ENCODE measurements around the gene HEY2. TPM values are rescaled to one million over a fixed set of nuclear protein-coding genes. Genes with fewer than 3 reads are reported as not detected.

The HEY2 gene
- total and polyA plus RNA-seq, 4 experiments from 2014 or later, result 0.14 to 0.20 TPM; not detected in 2

DNA sequence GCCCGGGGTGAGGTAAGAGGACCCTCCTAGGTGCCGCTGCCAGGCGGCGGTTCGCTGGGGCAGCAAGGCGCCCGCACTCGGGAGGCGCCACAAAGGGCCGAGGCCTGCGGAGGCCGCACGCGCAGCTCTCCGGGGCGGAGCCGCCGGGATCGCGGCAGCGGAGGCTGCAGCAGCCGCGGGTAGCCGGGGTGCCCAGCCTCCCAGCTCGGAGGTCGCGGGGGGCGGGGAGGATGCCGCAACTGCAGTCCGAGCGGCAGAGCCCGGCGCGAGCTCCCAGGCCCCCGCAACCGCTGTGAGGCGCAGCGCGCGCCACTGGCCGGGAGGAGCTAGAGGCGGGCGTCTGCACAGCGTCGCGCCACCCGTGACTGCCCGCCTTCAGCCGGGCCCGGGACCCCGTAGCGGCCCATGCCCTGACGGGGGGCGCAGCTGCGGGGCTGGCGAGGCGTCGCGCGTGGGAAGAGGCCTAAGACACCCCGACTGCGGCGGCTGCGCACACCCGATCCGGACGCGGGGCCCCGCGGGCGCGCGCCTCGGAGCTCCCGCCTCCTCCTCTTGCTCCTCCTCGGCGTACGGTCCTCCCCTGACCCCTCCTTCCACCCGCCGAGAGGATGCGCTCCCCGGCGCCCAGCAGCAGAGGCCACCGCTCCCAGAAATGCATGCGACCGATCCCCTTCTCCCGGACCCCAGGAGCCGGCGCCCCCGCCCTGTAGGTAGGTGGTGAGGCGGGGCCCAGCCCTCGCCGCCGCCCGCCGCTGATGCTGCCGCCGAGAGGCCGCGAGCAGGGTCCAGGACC, 41.1 kb downstream of the HEY2 start, which contains the start of gene NCOA7:
Gene NCOA7, plus strand, starts transcription at position 603 of the 793 bp plus-strand sequence. CDS start 24,395 bp downstream, outside the sequence.
- Histone ChIP-seq H3K27ac (ENCODE audit: low read depth, low read length) (peak within 1 kb of the TSS; percentile 82), H3K9me3 (ENCODE audit: control insufficient read depth in 1 of 2, low read length in 2 of 2) (no peaks in the 10 kb centered on the region), H3K36me3 (ENCODE audit: insufficient read depth, low read length) (no peaks in the 10 kb centered on the region), H3K27me3 (ENCODE audit: insufficient read depth, low read length) (no peaks in the 10 kb centered on the region), H3K4me1 (ENCODE audit: insufficient read depth, low read length) (peaks cover 58% of the 10 kb centered on the region), H3K4me3 (ENCODE audit: low read length in 2 of 2) (peak within 1 kb of the TSS; percentile 78 to 79)
- intact Hi-C loops (cut with micrococcal nuclease), result loop anchor here (1.0 to 2.0 kb wide), 7 partner anchors 10 to 166 kb away; partner anchors contain the start of gene HINT3
- H3K4me1 Mint-ChIP-seq, result peaks cover 39 to 63% (median 51%) of the 10 kb centered on the region in 4 donors
- H3K27me3 Mint-ChIP-seq, result no peaks in the 10 kb centered on the region
- peak within 1 kb of the TSS; percentile 93 to 96 (median 94) for H3K4me3 Mint-ChIP-seq
- H3K27ac Mint-ChIP-seq, result peak within 1 kb of the TSS; percentile 97 to 99 (median 98)
- peak; percentile 80 to 84 (median 83) for DNase-seq
- peaks cover 10 to 20% of the 10 kb centered on the region in 2 donors for H3K36me3 Mint-ChIP-seq
- ChIA-PET CTCF (ENCODE audit: partially characterized antibody) (interaction anchor here (0.7 to 7.8 kb wide), 42 partner anchors 10 to 480 kb away, joined by 3 to 152 read pairs (median 6); partner anchors contain the start of genes HINT3 and TRMT11), POLR2A (ENCODE audit: partially characterized antibody) (interaction anchor here (1.0 to 6.1 kb wide), 52 partner anchors 8 to 1476 kb away, joined by 3 to 404 read pairs (median 7); partner anchors contain the start of genes HDDC2, HEY2, HINT3 and RNF146)
- H3K9me3 Mint-ChIP-seq, result no peaks in the 10 kb centered on the region

DNA sequence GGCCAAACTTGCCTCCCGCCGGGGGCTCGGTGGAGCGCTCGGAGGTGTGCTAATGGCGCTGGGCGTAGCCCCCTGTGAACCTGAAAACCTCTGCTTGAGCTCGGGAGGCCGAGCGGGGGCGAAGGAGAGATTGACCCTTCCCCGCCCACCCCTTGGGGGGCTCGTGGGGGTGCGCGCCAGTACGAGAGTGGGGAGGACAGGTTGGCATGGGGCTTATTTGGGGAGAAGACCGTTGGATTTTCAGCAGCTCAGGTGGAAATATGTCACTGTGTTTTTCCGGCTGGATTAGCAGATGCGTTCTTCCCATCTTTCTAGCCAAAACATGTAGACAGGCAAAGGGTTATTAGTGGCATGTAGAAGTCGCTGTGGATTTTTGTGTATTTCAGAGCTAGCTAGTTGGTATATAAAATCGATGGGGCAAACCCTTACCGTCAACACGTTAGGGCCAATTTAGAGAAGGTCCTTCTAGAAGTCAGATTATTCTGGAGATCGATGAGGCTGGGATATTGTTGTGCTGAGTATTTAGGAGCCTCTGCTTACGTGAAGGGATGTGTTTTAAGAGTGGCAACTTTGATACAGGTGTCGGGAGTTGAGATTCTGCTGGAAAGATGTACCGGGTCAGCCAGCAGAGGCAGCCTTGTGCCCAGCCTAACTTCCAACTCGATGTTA, 41.9 kb downstream of the HEY2 start:
- ChIA-PET CTCF (ENCODE audit: partially characterized antibody) (interaction anchor here (0.7 to 7.8 kb wide), 49 partner anchors 10 to 481 kb away, joined by 3 to 152 read pairs (median 5); partner anchors contain the start of genes HINT3 and TRMT11), POLR2A (ENCODE audit: partially characterized antibody) (interaction anchor here (1.0 to 6.1 kb wide), 47 partner anchors 8 to 1475 kb away, joined by 3 to 404 read pairs (median 7); partner anchors contain the start of genes HDDC2, HEY2, HINT3 and RNF146)
- peak overlapping the region; percentile 75 to 94 (median 91) for H3K27ac Mint-ChIP-seq
- Histone ChIP-seq H3K27ac (ENCODE audit: low read depth, low read length) (peak overlapping the region; percentile 82), H3K9me3 (ENCODE audit: control insufficient read depth in 1 of 2, low read length in 2 of 2) (no peaks in the 10 kb centered on the region), H3K27me3 (ENCODE audit: insufficient read depth, low read length) (no peaks in the 10 kb centered on the region), H3K4me1 (ENCODE audit: insufficient read depth, low read length) (peaks cover 58% of the 10 kb centered on the region), H3K4me3 (ENCODE audit: low read length in 2 of 2) (peak overlapping the region; percentile 78 to 79), H3K36me3 (ENCODE audit: insufficient read depth, low read length) (no peaks in the 10 kb centered on the region)
- peak; percentile 54 to 68 (median 64) for DNase-seq
- H3K4me1 Mint-ChIP-seq, result peaks cover 42 to 68% (median 55%) of the 10 kb centered on the region in 4 donors
- peak overlapping the region; percentile 91 to 96 (median 94) for H3K4me3 Mint-ChIP-seq
- H3K36me3 Mint-ChIP-seq, result peaks cover 12 to 15% of the 10 kb centered on the region in 2 donors
- intact Hi-C loops (cut with micrococcal nuclease), result loop anchor here (1.0 to 2.0 kb wide), 6 partner anchors 11 to 165 kb away; partner anchors contain the start of gene HINT3
- no peaks in the 10 kb centered on the region for H3K27me3 Mint-ChIP-seq
- no peaks in the 10 kb centered on the region for H3K9me3 Mint-ChIP-seq

DNA sequence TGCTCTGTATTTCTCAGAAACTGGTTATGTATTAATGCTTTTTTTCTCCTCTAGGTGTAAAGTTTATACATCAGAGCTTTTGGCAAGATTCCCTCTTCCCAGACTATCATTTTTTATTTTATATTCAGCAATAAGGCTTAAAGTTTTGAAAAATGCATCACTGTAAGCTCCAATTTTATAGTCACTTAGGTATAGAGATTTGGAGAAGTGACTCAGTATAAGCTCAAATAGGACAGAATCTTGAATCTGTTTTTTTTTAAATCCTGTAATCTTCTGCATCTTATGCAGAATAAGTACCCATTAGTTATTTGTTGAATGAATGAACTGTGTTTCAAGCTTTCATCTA, 42.4 kb downstream of the HEY2 start:
- H3K27ac ChIP-seq (ENCODE audit: low read depth, low read length), result peak overlapping the region; percentile 82
- POLR2A ChIA-PET (ENCODE audit: partially characterized antibody), result interaction anchor here (1.0 to 6.1 kb wide), 26 partner anchors 10 to 1475 kb away, joined by 3 to 404 read pairs (median 15); partner anchors contain the start of genes HDDC2, HINT3, RNF146 and TRMT11

DNA sequence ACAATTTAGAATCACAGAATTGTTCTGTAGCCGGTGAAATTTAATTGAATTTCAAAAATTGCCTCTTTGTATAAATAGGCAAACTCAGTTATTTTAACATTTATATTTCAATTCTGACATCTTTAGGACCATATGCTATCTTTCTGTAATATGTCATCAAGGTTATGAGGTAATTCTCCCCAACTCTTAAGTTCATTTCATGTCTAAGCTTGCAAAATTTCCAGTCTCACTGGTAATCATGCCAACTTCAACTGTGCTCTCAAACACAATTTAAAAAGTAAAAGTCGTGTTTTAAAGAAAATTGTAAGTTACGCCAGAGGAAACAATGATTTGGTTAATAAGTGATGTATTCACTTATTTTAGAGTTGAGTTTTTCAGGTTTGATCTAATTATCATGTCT, 42.7 kb downstream of the HEY2 start:
- Mint-ChIP-seq H3K4me1 (peaks cover 42 to 72% (median 55%) of the 10 kb centered on the region in 4 donors), H3K27me3 (no peaks in the 10 kb centered on the region), H3K4me3 (peak overlapping the region; percentile 91 to 96 (median 94)), H3K27ac (peak overlapping the region in 4 of 7 donors; percentile 29 to 94 (median 84)), H3K36me3 (peaks cover 11 to 19% of the 10 kb centered on the region in 2 donors), H3K9me3 (no peaks in the 10 kb centered on the region)
- Histone ChIP-seq H3K27ac (ENCODE audit: low read depth, low read length) (peak overlapping the region; percentile 82), H3K36me3 (ENCODE audit: insufficient read depth, low read length) (no peaks in the 10 kb centered on the region), H3K27me3 (ENCODE audit: insufficient read depth, low read length) (no peaks in the 10 kb centered on the region), H3K4me3 (ENCODE audit: low read length in 2 of 2) (no peak overlapping the region), H3K4me1 (ENCODE audit: insufficient read depth, low read length) (peaks cover 58% of the 10 kb centered on the region), H3K9me3 (ENCODE audit: control insufficient read depth in 1 of 2, low read length in 2 of 2) (no peaks in the 10 kb centered on the region)
- no peak for DNase-seq
- ChIA-PET CTCF (ENCODE audit: partially characterized antibody) (interaction anchor here (0.7 to 7.8 kb wide), 35 partner anchors 10 to 482 kb away, joined by 3 to 152 read pairs (median 6); partner anchors contain the start of gene HINT3), POLR2A (ENCODE audit: partially characterized antibody) (interaction anchor here (1.5 to 6.1 kb wide), 18 partner anchors 10 to 1474 kb away, joined by 5 to 404 read pairs (median 16); partner anchors contain the start of genes HINT3, RNF146 and TRMT11)
- intact Hi-C loops (cut with micrococcal nuclease), result no loop called here

More for the DNA sequence above, 42.4 kb downstream of the HEY2 start:
- Mint-ChIP-seq H3K27me3 (no peaks in the 10 kb centered on the region), H3K36me3 (peaks cover 12 to 16% of the 10 kb centered on the region in 2 donors), H3K27ac (peak overlapping the region; percentile 75 to 94 (median 91)), H3K4me3 (peak overlapping the region; percentile 91 to 96 (median 94)), H3K9me3 (no peaks in the 10 kb centered on the region), H3K4me1 (peaks cover 42 to 69% (median 55%) of the 10 kb centered on the region in 4 donors)
- H3K4me3 ChIP-seq (ENCODE audit: low read length in 2 of 2), result peak overlapping the region; percentile 78 to 79
- CTCF ChIA-PET (ENCODE audit: partially characterized antibody), result interaction anchor here (0.7 to 7.8 kb wide), 35 partner anchors 10 to 481 kb away, joined by 3 to 152 read pairs (median 6); partner anchors contain the start of gene HINT3
- no peaks in the 10 kb centered on the region for H3K36me3 ChIP-seq (ENCODE audit: insufficient read depth, low read length)
- peaks cover 58% of the 10 kb centered on the region for H3K4me1 ChIP-seq (ENCODE audit: insufficient read depth, low read length)
- H3K27me3 ChIP-seq (ENCODE audit: insufficient read depth, low read length), result no peaks in the 10 kb centered on the region
- intact Hi-C loops (cut with micrococcal nuclease), result loop anchor here (1.0 to 2.0 kb wide), 6 partner anchors 11 to 165 kb away; partner anchors contain the start of gene HINT3
- no peak for DNase-seq
- H3K9me3 ChIP-seq (ENCODE audit: control insufficient read depth in 1 of 2, low read length in 2 of 2), result no peaks in the 10 kb centered on the region

DNA sequence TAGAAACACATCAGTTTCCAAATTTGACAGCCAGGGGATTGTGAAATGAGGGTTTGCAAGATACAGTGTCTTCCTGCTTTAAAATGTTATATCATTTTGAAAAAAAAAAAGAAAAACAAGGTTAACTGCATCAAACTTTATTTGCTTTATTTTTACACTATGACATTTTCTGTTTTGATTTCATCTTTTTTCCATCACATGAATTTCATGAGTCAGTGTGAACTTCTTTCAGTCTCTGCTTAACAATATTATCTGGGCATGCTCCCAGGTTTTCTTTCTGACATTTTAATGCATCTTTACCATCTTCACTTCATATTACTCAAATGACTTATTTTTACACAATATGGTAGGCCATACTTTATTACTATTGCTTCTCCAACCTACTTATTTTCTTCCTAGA, 43.2 kb downstream of the HEY2 start:
- Histone ChIP-seq H3K4me3 (ENCODE audit: low read length in 2 of 2) (no peak overlapping the region), H3K4me1 (ENCODE audit: insufficient read depth, low read length) (peaks cover 58% of the 10 kb centered on the region), H3K9me3 (ENCODE audit: control insufficient read depth in 1 of 2, low read length in 2 of 2) (no peaks in the 10 kb centered on the region), H3K36me3 (ENCODE audit: insufficient read depth, low read length) (no peaks in the 10 kb centered on the region), H3K27me3 (ENCODE audit: insufficient read depth, low read length) (no peaks in the 10 kb centered on the region), H3K27ac (ENCODE audit: low read depth, low read length) (no peak overlapping the region)
- intact Hi-C loops (cut with micrococcal nuclease), result no loop called here
- Mint-ChIP-seq H3K4me1 (peaks cover 46 to 77% (median 60%) of the 10 kb centered on the region in 4 donors), H3K9me3 (no peaks in the 10 kb centered on the region), H3K36me3 (peaks cover 11 to 23% of the 10 kb centered on the region in 2 donors), H3K27ac (peak overlapping the region in 4 of 7 donors; percentile 29 to 94 (median 50)), H3K4me3 (peak overlapping the region; percentile 61 to 96 (median 94)), H3K27me3 (no peaks in the 10 kb centered on the region)
- POLR2A ChIA-PET (ENCODE audit: partially characterized antibody), result interaction anchor here (3.1 to 6.1 kb wide), 5 partner anchors 9 to 162 kb away, joined by 25 to 404 read pairs (median 133); partner anchors contain the start of gene HINT3
- CTCF ChIA-PET (ENCODE audit: partially characterized antibody), result interaction anchor here (1.3 to 7.8 kb wide), 11 partner anchors 12 to 182 kb away, joined by 3 to 152 read pairs (median 24); partner anchors contain the start of gene HINT3
- no peak for DNase-seq

DNA sequence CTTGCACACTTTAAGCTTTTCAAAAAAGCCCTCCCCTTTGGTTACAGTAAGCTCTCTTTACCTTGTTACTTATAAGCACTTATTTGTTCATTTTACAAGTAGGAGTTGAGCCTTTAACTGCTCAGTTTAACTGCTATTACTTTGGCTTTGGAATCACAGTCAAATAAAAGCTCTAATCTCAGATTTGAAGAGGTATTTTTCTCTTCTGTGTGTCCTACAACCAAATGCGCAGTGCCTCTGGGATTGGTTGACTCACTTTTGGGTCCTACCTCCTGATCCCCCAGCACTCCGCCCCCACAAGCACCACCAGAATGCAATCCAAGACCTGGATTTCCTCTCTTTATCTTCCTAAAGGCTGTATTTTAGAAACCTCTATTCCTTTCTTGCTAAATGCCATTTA, 43.8 kb downstream of the HEY2 start:
- no peak for DNase-seq
- H3K36me3 Mint-ChIP-seq, result peaks cover 12 to 24% of the 10 kb centered on the region in 2 donors
- no peaks in the 10 kb centered on the region for H3K9me3 Mint-ChIP-seq
- H3K27ac Mint-ChIP-seq, result peak overlapping the region in 5 of 7 donors; percentile 29 to 94 (median 84)
- CTCF ChIA-PET (ENCODE audit: partially characterized antibody), result interaction anchor here (0.9 to 7.8 kb wide), 10 partner anchors 11 to 163 kb away, joined by 3 to 152 read pairs (median 9); partner anchors contain the start of gene HINT3
- POLR2A ChIA-PET (ENCODE audit: partially characterized antibody), result interaction anchor here (0.9 to 6.1 kb wide), 5 partner anchors 14 to 163 kb away, joined by 3 to 404 read pairs (median 3); partner anchors contain the start of gene HINT3
- peak overlapping the region; percentile 40 to 82 (median 69) for H3K4me3 Mint-ChIP-seq
- Histone ChIP-seq H3K36me3 (ENCODE audit: insufficient read depth, low read length) (no peaks in the 10 kb centered on the region), H3K27me3 (ENCODE audit: insufficient read depth, low read length) (no peaks in the 10 kb centered on the region), H3K27ac (ENCODE audit: low read depth, low read length) (no peak overlapping the region), H3K4me3 (ENCODE audit: low read length in 2 of 2) (no peak overlapping the region), H3K4me1 (ENCODE audit: insufficient read depth, low read length) (peaks cover 54% of the 10 kb centered on the region), H3K9me3 (ENCODE audit: control insufficient read depth in 1 of 2, low read length in 2 of 2) (no peaks in the 10 kb centered on the region)
- H3K4me1 Mint-ChIP-seq, result peaks cover 45 to 76% (median 59%) of the 10 kb centered on the region in 4 donors
- no peaks in the 10 kb centered on the region for H3K27me3 Mint-ChIP-seq
- intact Hi-C loops (cut with micrococcal nuclease), result no loop called here
